Smooth muscle cell (in vitro differentiated cells): ENCODE measurements around the gene FGD4. TPM values are rescaled to one million over a fixed set of nuclear protein-coding genes. Genes with fewer than 3 reads are reported as not detected.

ENCODE experiments used
- DNase-seq: peaks from one replicate; lab custom pipeline; 2025; ENCODE audit not compliant: unreplicated experiment; lab: John Stamatoyannopoulos, UW
- H2AFZ ChIP-seq: fragments of 200-600 bp; sonication (generic); 2 replicates; pipeline ENCODE4 v1.6.0; 2016; ENCODE audit warnings: antibody characterized with exemption, low read depth, mild to moderate bottlenecking
- H3F3A ChIP-seq: fragments of 200-600 bp; sonication (generic); 2 replicates; pipeline ENCODE4 v1.6.0; 2017; ENCODE audit warnings: antibody characterized with exemption, low read depth
- H3K27ac ChIP-seq: fragments of 200-600 bp; sonication (generic); 2 replicates; pipeline ENCODE4 v1.5.1; 2016; ENCODE audit warnings: low read depth, mild to moderate bottlenecking
- H3K27me3 ChIP-seq: fragments of 200-600 bp; sonication (generic); 2 replicates; pipeline ENCODE4 v1.6.1; 2016; ENCODE audit warnings: low read depth, mild to moderate bottlenecking
- H3K36me3 ChIP-seq: fragments of 200-600 bp; sonication (generic); 2 replicates; pipeline ENCODE4 v1.5.1; 2016; ENCODE audit warnings: low read depth
- H3K4me1 ChIP-seq: fragments of 200-600 bp; sonication (generic); 2 replicates; pipeline ENCODE4 v1.5.1; 2016; ENCODE audit warnings: low read depth
- H3K4me2 ChIP-seq: fragments of 200-600 bp; sonication (generic); 2 replicates; pipeline ENCODE4 v1.6.0; 2016; ENCODE audit warnings: mild to moderate bottlenecking
- H3K4me3 ChIP-seq: fragments of 200-600 bp; sonication (generic); 2 replicates; pipeline ENCODE4 v1.5.1; 2016; ENCODE audit warnings: mild to moderate bottlenecking
- H3K79me2 ChIP-seq: fragments of 200-600 bp; sonication (generic); 2 replicates; pipeline ENCODE4 v1.6.0; 2016; ENCODE audit warnings: low read depth, mild to moderate bottlenecking
- H3K9ac ChIP-seq: fragments of 200-600 bp; sonication (generic); 2 replicates; pipeline ENCODE4 v1.6.0; 2016; ENCODE audit warnings: low read depth
- H3K9me3 ChIP-seq: fragments of 200-600 bp; sonication (generic); replicated peaks from 2 replicates; pipeline ENCODE4 v1.5.1; 2016; ENCODE audit warnings: low read depth
- H4K20me1 ChIP-seq: fragments of 200-600 bp; sonication (generic); 2 replicates; pipeline ENCODE4 v1.6.0; 2016; ENCODE audit warnings: low read depth
- WGBS: methylation state at CpG from one replicate; pipeline ENCODE4 v1.1.7; 2016; ENCODE audit warnings: low lambda C conversion rate; 5-methylcytosine and 5-hydroxymethylcytosine counted together
- polyA plus RNA-seq: library from polyadenylated mRNA; unstranded; fragments of >200 nt; fragmentation: Nextera tagmentation; extraction: Ambion mirVana; gene quantifications from 2 replicates; pipeline ENCODE4 v1.2.1, GENCODE V29; 2016
- total RNA-seq: library from RNA; depleted of rRNA; stranded (reverse); fragments of >200 nt; gene quantifications from 2 replicates; pipeline ENCODE4 v1.2.3, GENCODE V29; 2014
- TF ChIP-seq, protein P1 (sequence below): fragments of 200-600 bp; sonication (generic); IDR thresholded peaks from 2 replicates; pipeline ENCODE4 v1.5.1; 2017; ENCODE audit warnings: borderline replicate concordance, mild to moderate bottlenecking, antibody characterized with exemption; ENCODE audit not compliant: insufficient read depth, poor library complexity, severe bottlenecking

The FGD4 gene
- total and polyA plus RNA-seq, 2 experiments from 2014 or later, result 0.42 to 5.8 TPM

DNA sequence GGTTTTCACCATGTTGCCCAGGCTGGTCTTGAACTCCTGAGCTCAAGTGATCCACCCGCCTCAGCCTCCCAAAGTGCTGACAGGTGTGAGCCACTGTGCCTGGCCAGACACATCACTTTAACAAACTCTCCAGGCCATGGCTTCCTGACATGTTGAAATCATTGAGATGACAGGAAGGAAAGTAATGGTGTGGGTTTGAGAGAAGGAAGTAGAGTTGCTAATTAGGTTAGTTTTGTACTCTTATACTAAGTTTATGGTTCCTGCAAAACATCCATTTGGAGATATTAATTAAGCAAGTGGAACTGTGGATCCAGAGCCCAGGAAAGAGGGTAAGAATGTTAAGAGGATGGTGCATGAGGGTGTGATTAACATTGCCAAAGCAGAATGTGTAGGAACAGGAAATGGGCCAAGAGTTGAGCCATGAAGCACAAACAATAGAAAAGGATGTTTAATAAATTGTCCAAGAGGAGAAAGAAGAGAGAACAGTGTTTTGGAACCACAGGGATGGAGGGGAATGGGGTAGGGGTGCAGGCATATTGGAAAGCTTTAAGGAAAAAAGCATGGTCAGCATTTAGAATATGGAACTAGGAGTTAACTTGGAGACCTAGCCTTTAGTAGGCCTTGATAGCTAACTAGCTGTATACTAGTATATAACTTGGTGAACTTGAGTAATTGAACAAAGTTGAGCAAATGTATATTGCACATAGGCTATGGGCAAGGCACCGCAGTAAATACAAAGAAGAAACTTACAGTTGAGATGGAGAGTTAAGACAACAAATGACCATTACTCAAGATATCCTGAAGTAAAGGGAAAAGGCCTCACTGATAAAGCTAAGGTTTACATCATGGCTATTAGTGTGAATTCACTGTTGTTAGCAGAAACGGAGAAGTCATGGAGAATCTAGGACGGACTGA is 188.5 kb downstream of the FGD4 start:
- no peak overlapping the region for H3K27ac ChIP-seq
- no peak for DNase-seq
- H3K36me3 ChIP-seq, result no peaks in the 10 kb centered on the region
- no peaks in the 10 kb centered on the region for H3K9me3 ChIP-seq
- H2AFZ ChIP-seq, result no peak overlapping the region
- no peaks in the 10 kb centered on the region for H3K79me2 ChIP-seq
- no peak overlapping the region for H3K4me3 ChIP-seq
- peaks cover 10% of the 10 kb centered on the region for H3F3A ChIP-seq
- WGBS, result 93% methylated on average over 4 of the region's 4 CpGs
- no peaks in the 10 kb centered on the region for H3K4me1 ChIP-seq
- TF ChIP-seq, protein P1, sequence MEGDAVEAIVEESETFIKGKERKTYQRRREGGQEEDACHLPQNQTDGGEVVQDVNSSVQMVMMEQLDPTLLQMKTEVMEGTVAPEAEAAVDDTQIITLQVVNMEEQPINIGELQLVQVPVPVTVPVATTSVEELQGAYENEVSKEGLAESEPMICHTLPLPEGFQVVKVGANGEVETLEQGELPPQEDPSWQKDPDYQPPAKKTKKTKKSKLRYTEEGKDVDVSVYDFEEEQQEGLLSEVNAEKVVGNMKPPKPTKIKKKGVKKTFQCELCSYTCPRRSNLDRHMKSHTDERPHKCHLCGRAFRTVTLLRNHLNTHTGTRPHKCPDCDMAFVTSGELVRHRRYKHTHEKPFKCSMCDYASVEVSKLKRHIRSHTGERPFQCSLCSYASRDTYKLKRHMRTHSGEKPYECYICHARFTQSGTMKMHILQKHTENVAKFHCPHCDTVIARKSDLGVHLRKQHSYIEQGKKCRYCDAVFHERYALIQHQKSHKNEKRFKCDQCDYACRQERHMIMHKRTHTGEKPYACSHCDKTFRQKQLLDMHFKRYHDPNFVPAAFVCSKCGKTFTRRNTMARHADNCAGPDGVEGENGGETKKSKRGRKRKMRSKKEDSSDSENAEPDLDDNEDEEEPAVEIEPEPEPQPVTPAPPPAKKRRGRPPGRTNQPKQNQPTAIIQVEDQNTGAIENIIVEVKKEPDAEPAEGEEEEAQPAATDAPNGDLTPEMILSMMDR, result no peak
- H3K9ac ChIP-seq, result no peak overlapping the region
- H3K4me2 ChIP-seq, result no peak overlapping the region
- H3K27me3 ChIP-seq, result no peaks in the 10 kb centered on the region
- no peaks in the 10 kb centered on the region for H4K20me1 ChIP-seq

DNA sequence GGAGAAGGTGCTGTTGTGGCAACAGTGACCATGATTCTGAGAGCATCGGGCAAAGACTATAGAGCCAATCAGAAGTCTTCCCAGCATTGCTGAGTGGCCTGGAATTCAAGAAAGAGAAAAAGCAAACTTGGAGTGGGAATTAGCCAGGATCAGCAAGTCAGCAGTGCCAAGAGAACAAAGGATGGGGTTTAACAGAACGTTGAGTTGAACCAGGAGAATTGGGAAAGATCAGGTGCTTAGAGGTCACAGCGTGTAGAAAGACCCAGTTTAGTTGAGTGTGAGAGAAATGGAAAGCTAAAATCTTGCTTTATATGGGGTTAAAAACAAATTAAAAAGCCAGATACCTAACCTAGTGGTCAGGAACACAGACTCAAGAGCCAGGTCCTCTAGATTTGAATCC is 189.2 kb downstream of the FGD4 start:
- Histone ChIP-seq H3K4me1 (no peaks in the 10 kb centered on the region), H2AFZ (no peak overlapping the region), H3K9ac (no peak overlapping the region), H4K20me1 (no peaks in the 10 kb centered on the region), H3K36me3 (no peaks in the 10 kb centered on the region), H3K27me3 (no peaks in the 10 kb centered on the region), H3K27ac (no peak overlapping the region), H3F3A (peaks cover 4% of the 10 kb centered on the region), H3K4me2 (no peak overlapping the region), H3K4me3 (no peak overlapping the region), H3K79me2 (no peaks in the 10 kb centered on the region), H3K9me3 (no peaks in the 10 kb centered on the region)
- TF ChIP-seq, protein P1, result no peak
- DNase-seq, result no peak
- WGBS, result 89% methylated on average over 3 of the region's 3 CpGs

DNA sequence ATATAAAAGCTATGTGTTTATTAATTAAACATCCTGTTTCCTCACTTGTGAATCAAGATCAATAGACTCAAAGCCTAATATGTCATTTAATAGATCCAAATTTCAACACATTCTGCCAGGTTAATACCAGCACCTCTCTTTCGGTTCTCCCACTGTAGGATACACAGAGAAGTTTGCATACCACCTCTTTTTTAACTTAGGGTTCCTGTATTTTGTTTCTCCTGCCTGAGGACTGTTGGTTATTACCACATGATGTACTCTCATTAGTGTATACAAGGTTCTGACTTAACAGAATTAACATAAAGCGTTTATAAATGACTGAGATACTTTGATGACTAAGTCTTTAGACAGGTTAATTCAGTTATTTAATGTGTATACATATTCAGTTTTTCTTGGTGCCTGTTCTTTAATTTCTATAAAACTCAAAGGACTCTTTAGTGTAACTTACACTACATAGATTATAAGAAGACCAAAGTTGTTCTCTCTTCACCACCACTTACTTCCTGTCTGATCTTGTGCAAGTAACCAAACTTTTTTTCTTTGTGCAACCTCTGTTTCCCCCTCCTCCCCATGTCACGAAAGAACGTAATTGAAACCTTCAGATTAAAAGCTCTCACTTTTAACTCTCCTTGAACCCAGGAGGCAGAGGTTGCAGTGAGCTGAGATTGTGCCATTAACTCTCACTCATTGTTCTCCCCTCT is 190.0 kb downstream of the FGD4 start:
- Histone ChIP-seq H2AFZ (no peak overlapping the region), H3K4me3 (no peak overlapping the region), H3K36me3 (no peaks in the 10 kb centered on the region), H3K4me1 (no peaks in the 10 kb centered on the region), H3K9ac (no peak overlapping the region), H4K20me1 (no peaks in the 10 kb centered on the region), H3K79me2 (no peaks in the 10 kb centered on the region), H3F3A (no peaks in the 10 kb centered on the region), H3K4me2 (no peak overlapping the region), H3K27ac (no peak overlapping the region), H3K9me3 (no peaks in the 10 kb centered on the region), H3K27me3 (no peaks in the 10 kb centered on the region)
- DNase-seq, result no peak
- TF ChIP-seq, protein P1, result no peak
- 68% methylated on average over 4 of the region's 4 CpGs for WGBS
